A673 (cell line): ENCODE results near the gene DENND2D. TPM values are rescaled to one million over a fixed set of nuclear protein-coding genes. Genes with fewer than 3 reads are reported as not detected.

Source experiments
- BruUV-seq: library from RNA; stranded (reverse); fragments of 400-500 nt; replicated peaks from 2 replicates; lab custom pipeline; 2021; lab: Mats Ljungman, UMichigan
- CTCF ChIA-PET: fragments of 300-600 bp; sonication (Branson Sonifier 250); formaldehyde crosslinking; loops from one replicate; lab custom pipeline; 2022; ENCODE audit warnings: antibody characterized with exemption; lab: Charles Lee
- POLR2A ChIA-PET: fragments of 300-600 bp; sonication (Branson Sonifier 250); formaldehyde crosslinking; loops from one replicate; lab custom pipeline; 2022; ENCODE audit warnings: antibody characterized with exemption; ENCODE audit not compliant: low non-redundant PET; lab: Charles Lee
- DNase-seq: peaks from one replicate; pipeline ENCODE4 v3.0.0-alpha.2; 2015; ENCODE audit warnings: low spot score
- H3K27ac ChIP-seq: fragments of 200-600 bp; sonication (generic); 2 replicates; pipeline ENCODE4 v1.5.1; 2016; ENCODE audit warnings: mixed run types, low read depth, mild to moderate bottlenecking, mixed read lengths, antibody characterized with exemption, low read length; ENCODE audit not compliant: poor library complexity, severe bottlenecking
- H3K27me3 ChIP-seq: fragments of 200-600 bp; sonication (generic); replicated peaks from 2 replicates; pipeline ENCODE4 v1.6.1; 2017; ENCODE audit warnings: mixed run types, low read depth, mild to moderate bottlenecking, mixed read lengths, antibody characterized with exemption, low read length; ENCODE audit not compliant: insufficient read depth, poor library complexity
- H3K36me3 ChIP-seq: fragments of 200-600 bp; sonication (generic); 2 replicates; pipeline ENCODE4 v1.6.1; 2016; ENCODE audit warnings: mixed run types, mild to moderate bottlenecking, mixed read lengths, antibody characterized with exemption, low read length; ENCODE audit not compliant: insufficient read depth, poor library complexity, severe bottlenecking
- H3K4me1 ChIP-seq: fragments of 200-600 bp; sonication (generic); 2 replicates; pipeline ENCODE4 v1.6.1; 2017; ENCODE audit warnings: mixed run types, mild to moderate bottlenecking, mixed read lengths, antibody characterized with exemption, low read length; ENCODE audit not compliant: insufficient read depth, poor library complexity, severe bottlenecking
- H3K4me3 ChIP-seq: fragments of 200-600 bp; sonication (generic); 2 replicates; pipeline ENCODE4 v1.5.1; 2016; ENCODE audit warnings: low read depth, mixed run types, mild to moderate bottlenecking, mixed read lengths, low read length; ENCODE audit not compliant: poor library complexity, severe bottlenecking
- H3K9me3 ChIP-seq: fragments of 200-600 bp; sonication (generic); 2 replicates; pipeline ENCODE4 v1.6.1; 2016; ENCODE audit warnings: mixed run types, low read depth, mild to moderate bottlenecking, mixed read lengths, antibody characterized with exemption, low read length; ENCODE audit not compliant: poor library complexity, severe bottlenecking
- EZH2 ChIP-seq: fragments of 200-600 bp; sonication (generic); IDR thresholded peaks from 2 replicates; pipeline ENCODE4 v1.6.1; 2017; ENCODE audit warnings: borderline replicate concordance, low read depth, mild to moderate bottlenecking, mixed read lengths, antibody characterized with exemption, low read length; ENCODE audit not compliant: poor library complexity, severe bottlenecking
- intact Hi-C: fragments of 100-400 bp; cut with micrococcal nuclease; formaldehyde crosslinking; loops from one replicate; pipeline ENCODE4 v1.10.0; 2022; ENCODE audit not compliant: unreplicated experiment
- total RNA-seq: library from RNA; stranded (reverse); gene quantifications from 2 replicates; pipeline ENCODE4 v1.2.3, GENCODE V29; 2021
- TF ChIP-seq, protein P1 (sequence below): fragments of 300-800, 200-600 bp; sonication (generic); conservative IDR thresholded peaks from 2 replicates; pipeline ENCODE4 v1.5.1; 2017; ENCODE audit warnings: low read depth, mild to moderate bottlenecking, antibody characterized with exemption, low read length, moderate library complexity, mixed read lengths

DENND2D gene
- total RNA-seq, 1 experiment from 2014 or later, result not detected

GRCh38 chr1:111204983-111205713 is 4.7 kb upstream of the DENND2D start:
- peak; percentile 9 for TF ChIP-seq EZH2
- TF ChIP-seq, protein P1, sequence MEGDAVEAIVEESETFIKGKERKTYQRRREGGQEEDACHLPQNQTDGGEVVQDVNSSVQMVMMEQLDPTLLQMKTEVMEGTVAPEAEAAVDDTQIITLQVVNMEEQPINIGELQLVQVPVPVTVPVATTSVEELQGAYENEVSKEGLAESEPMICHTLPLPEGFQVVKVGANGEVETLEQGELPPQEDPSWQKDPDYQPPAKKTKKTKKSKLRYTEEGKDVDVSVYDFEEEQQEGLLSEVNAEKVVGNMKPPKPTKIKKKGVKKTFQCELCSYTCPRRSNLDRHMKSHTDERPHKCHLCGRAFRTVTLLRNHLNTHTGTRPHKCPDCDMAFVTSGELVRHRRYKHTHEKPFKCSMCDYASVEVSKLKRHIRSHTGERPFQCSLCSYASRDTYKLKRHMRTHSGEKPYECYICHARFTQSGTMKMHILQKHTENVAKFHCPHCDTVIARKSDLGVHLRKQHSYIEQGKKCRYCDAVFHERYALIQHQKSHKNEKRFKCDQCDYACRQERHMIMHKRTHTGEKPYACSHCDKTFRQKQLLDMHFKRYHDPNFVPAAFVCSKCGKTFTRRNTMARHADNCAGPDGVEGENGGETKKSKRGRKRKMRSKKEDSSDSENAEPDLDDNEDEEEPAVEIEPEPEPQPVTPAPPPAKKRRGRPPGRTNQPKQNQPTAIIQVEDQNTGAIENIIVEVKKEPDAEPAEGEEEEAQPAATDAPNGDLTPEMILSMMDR, result no peak
- H3K27me3 ChIP-seq, result peaks cover 71% of the 10 kb centered on the region
- no peak overlapping the region for H3K27ac ChIP-seq
- BruUV-seq, result no TSS peak
- ChIA-PET POLR2A (no interaction called here), CTCF (no interaction called here)
- intact Hi-C loops, result no loop called here
- H3K4me1 ChIP-seq, result no peaks in the 10 kb centered on the region
- H3K36me3 ChIP-seq, result no peaks in the 10 kb centered on the region
- no peak for DNase-seq
- no peaks in the 10 kb centered on the region for H3K9me3 ChIP-seq
- no peak overlapping the region for H3K4me3 ChIP-seq

DNA sequence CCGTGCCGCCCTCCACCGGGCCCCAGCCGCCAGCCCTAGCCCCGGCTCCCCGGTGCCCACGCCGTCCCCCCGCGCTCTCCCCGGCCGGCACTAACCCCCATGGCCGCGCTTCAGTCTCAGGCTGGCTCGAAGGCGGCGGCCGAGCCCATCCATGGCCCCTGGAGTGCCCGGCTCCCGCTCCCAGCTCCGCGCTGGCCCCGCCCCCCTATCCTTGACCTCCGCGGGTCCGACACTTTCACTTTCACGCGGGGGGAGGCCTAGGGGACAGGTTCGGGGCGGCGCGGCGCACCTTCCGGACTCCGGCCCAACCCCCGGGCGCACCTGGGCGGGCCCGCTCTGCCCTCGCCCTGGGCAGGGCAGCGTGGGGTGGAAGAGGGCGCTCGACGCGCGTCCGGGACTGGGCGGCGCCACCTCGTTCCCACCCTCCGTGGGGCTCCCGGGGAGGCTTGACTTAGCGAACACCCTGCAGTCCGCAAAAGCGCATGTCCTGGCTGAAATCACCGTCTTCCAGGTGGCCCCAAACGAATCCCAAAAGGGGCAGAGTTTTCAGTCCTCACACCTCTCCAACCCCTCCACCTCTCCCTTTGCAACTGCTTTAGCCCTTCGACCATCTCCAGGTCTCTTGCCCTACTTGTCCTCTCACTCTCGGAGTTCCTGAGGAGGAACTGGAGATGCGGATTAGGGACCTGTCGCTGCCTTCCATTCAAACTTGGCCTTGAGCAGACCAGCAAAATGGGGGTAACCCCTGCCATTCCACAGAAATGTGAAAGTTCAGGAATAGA is 3.9 kb upstream of the DENND2D start:
- ChIA-PET CTCF (no interaction called here), POLR2A (no interaction called here)
- Histone ChIP-seq H3K9me3 (no peaks in the 10 kb centered on the region), H3K36me3 (no peaks in the 10 kb centered on the region), H3K27ac (no peak overlapping the region), H3K4me1 (no peaks in the 10 kb centered on the region), H3K27me3 (peaks cover 64% of the 10 kb centered on the region), H3K4me3 (peak overlapping the region; percentile 43)
- intact Hi-C loops, result no loop called here
- TF ChIP-seq, protein P1, result no peak
- TF ChIP-seq EZH2, result peak; percentile 37
- no TSS peak for BruUV-seq
- DNase-seq, result no peak

- TF ChIP-seq EZH2, result no peak
- TF ChIP-seq, protein P1, result no peak
- BruUV-seq, result no TSS peak
- intact Hi-C loops, result no loop called here
- no peaks in the 10 kb centered on the region for H3K9me3 ChIP-seq
- H3K36me3 ChIP-seq, result no peaks in the 10 kb centered on the region
- H3K4me3 ChIP-seq, result peak overlapping the region; percentile 43
- DNase-seq, result no peak
- POLR2A ChIA-PET, result no interaction called here
- H3K4me1 ChIP-seq, result no peaks in the 10 kb centered on the region
- CTCF ChIA-PET, result no interaction called here
- peaks cover 57% of the 10 kb centered on the region for H3K27me3 ChIP-seq
- no peak overlapping the region for H3K27ac ChIP-seq
Observed at GRCh38 chr1:111203681-111204200, 3.3 kb upstream of the DENND2D start.
